GM18499 (cell line): ENCODE results near the gene SPESP1.

ENCODE experiments used
- ATAC-seq: cut with Tn5 transposase; IDR thresholded peaks from one replicate; pipeline ENCODE4 v1.9.1; 2021; ENCODE audit warnings: moderate number of reproducible peaks; ENCODE audit not compliant: insufficient read depth, unreplicated experiment

SPESP1 gene

DNA sequence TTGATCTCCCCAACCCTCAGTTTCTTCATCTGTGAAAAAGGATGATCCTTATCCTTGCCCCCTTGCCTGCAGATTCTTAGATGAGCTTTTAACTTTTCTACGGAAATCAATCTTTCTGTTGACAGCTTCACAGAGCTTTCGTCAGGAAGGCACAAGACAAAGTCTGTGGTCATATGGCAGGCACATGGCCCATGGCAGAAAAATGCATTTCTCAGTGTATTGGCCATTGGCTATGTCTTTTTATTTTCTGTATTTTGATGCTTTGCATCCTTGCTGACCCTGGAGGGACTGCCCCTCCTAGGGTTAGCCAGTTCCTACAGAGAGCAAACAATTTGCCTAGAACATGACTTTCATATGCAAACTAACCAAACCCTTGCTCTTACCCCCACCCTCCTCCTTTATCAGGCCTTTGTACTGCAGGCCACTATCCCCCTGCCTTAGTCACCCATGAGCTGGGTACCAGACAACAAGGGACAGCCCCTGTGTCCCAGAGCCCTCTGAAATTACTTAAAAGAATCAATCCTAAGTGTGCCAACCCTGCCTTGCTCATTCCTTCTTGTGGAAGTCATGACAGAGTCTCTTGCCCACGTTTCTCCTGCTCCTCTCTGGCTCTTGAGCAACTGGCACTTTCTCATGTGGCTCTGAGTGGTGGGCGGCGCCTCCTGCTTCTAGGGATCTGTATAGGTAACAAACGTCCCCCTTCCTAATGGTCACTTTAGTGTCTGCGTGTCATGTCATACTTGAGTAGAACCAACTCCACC lies 60.1 kb downstream of the SPESP1 start:
- ATAC-seq, result no peak

DNA sequence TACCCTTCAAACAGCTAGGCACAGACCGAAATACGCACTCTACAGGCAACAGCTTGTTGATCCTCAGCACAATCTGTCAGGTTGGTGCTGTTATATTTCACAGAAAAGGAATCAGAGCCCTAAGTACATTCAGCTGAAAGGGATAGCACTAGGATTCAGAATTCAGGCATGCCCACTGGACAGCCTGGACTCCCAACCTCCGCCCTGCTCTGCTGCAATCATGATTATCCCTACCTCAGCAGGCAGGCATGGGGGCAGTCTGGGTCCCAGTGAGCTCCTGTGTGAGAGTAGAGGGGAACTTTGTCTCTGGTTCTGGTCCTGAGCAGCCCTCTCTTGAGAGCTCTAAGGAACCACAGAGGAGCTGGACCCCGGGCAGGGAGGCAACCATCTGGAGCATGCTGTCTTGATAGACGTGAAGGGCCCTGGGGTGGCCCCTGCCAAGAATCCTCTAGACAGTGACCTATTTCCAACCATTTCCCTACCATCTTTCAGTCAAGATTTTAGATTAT lies 60.7 kb downstream of the SPESP1 start:
- no peak for ATAC-seq

- no peak for ATAC-seq
Observed at GRCh38 chr15:68991723-68992122, 61.4 kb downstream of the SPESP1 start.

- ATAC-seq, result no peak
Observed at GRCh38 chr15:68992696-68993095, 62.4 kb downstream of the SPESP1 start.

GRCh38 chr15:68993276-68993675 lies 63.0 kb downstream of the SPESP1 start:
- ATAC-seq, result no peak

DNA sequence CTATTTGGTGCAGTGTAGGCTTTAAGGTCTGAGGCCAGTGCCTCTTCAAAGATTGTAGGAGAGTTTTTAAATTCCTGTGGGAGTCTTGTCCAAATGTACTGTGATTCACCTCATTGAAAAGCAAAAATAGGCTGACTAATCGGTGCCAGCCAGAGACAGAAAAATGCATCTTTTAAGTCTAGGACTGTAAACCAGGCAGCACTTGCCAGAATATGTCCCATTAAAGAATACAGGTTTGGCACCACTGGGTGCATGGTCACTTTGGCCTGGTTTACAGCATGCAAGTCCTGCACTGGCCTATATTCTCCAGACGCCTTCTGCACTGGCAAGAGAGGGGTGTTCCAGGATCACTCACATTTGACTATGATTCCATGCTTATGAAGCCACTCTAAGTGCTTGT lies 63.8 kb downstream of the SPESP1 start:
- no peak for ATAC-seq

- no peak for ATAC-seq
Observed at GRCh38 chr15:68994981-68995761, 64.8 kb downstream of the SPESP1 start.
